HG02642 (cell line): ENCODE data around the gene RAD51C.
"Not testable (repeated sequence)": the region's sequence is repeated elsewhere in the genome, so short reads cannot be mapped to it uniquely, and the experiment has no call there.

ENCODE experiments used
- ATAC-seq: cut with Tn5 transposase; IDR thresholded peaks from one replicate; pipeline ENCODE4 v1.9.1; 2021; ENCODE audit warnings: mild to moderate bottlenecking; ENCODE audit not compliant: unreplicated experiment, poor library complexity

The RAD51C gene

DNA sequence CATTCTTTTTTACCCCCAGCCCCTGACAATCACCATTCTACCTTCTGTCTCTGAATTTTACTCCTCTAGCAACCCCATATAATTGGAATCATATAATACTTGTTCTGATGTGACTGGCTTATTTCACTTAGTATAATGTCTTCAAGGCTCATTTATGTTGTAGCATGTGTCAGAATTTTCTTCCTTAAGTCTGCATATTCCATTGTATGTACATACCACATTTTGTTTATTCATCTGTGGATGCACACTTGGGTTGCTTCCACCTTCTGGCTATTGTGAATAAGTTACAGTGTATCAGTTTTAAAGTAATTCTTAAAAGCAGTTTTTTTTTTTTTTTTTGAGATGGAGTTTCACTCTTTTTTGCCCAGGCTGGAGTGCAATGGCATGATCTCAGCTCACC, 38.5 kb downstream of the RAD51C start:
- ATAC-seq, result no peak

- ATAC-seq, result no peak
These were observed 41.6 kb downstream of the RAD51C start for GRCh38 chr17:58734040-58734439.

GRCh38 chr17:58734811-58735210, 42.4 kb downstream of the RAD51C start:
- ATAC-seq, result no peak

DNA sequence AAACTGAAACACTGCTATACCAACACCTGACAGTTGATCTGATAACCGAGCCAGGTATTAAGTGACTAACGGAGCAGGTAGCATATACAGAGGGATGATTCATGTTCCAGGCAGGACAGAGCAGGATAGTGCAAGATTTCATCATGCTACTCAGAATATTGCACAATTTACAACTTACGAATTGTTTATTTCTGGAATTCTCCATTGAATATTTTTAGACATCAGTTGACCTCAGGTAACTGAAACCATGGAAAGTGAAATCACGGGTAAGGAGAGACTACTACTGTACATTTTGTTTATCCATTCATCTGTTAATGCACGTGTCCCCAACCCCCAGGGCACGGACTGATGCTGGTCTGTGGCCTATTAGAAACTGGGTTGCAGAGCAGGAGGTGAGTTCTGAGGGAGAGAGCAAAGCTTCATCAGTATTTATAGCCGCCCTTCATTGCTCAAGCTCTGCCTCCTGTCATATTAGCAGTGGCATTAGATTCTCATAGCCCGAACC, 48.8 kb downstream of the RAD51C start:
- no peak for ATAC-seq

DNA sequence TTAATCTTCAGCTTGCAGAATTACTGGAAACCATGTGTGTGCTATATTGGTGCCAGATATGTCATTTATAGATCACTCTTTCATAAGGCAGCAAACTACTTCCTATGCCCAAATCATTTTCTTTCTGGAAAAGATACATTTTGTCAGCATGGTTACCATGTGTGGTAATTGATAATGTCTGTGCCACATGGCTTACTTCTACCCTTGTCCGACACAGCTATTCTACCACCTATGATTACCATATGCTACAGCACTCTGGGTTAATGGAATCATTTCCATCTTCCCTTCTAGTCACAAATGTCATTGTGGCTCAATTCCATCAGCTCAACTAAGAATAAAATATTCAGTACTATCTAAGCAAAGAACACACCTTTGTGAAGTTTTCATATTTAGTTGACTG, 55.3 kb downstream of the RAD51C start:
- no peak for ATAC-seq

GRCh38 chr17:58749627-58750026, 57.2 kb downstream of the RAD51C start:
- ATAC-seq, result not testable (repeated sequence)

GRCh38 chr17:58753026-58753425, 60.6 kb downstream of the RAD51C start:
- ATAC-seq, result no peak

DNA sequence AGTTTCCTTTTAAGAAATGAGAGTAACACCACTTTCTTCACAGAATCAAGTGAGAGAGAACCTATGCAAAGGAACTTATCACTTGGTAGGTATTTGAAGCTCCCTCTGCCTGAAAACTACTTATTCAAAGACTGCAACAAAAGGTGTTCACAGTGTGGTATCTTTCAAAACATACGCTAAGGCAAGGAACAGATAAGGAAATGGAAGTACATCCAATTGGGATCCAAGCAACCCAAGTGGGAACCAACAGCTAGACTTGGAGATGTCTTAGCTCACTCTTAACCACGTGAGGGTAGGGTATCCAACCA, 62.8 kb downstream of the RAD51C start:
- no peak for ATAC-seq

DNA sequence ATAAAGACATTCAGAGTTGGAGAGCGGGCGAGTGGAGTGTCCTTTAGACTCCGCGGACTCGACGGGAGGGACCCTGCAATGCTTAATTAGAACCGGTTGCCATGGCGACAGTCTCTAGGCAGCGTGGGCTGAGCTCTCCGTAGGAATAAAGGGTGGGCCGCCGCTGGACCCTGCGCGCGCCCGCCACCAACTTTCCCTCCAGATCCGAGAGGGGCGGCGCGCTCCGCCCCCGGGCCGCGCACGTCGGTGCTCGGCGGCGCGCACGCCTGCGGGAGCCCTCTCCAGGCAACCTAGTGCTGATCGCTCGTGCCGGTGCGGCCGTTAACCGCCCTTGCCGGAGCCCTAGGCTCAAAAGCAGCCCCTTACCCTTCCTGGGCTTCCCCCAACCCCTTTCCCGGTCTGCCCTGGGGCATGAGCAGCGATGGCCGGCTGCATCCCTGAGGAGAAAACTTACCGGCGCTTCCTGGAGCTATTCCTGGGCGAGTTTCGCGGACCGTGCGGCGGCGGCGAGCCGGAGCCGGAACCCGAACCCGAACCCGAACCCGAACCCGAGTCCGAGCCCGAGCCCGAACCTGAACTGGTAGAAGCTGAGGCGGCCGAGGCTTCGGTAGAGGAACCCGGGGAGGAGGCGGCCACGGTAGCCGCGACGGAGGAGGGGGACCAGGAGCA, 63.3 kb downstream of the RAD51C start, which contains the start of gene PPM1E:
TSS of gene PPM1E (plus strand) at position 278 of the 669 bp plus-strand sequence.
- peak; percentile 68 for ATAC-seq

DNA sequence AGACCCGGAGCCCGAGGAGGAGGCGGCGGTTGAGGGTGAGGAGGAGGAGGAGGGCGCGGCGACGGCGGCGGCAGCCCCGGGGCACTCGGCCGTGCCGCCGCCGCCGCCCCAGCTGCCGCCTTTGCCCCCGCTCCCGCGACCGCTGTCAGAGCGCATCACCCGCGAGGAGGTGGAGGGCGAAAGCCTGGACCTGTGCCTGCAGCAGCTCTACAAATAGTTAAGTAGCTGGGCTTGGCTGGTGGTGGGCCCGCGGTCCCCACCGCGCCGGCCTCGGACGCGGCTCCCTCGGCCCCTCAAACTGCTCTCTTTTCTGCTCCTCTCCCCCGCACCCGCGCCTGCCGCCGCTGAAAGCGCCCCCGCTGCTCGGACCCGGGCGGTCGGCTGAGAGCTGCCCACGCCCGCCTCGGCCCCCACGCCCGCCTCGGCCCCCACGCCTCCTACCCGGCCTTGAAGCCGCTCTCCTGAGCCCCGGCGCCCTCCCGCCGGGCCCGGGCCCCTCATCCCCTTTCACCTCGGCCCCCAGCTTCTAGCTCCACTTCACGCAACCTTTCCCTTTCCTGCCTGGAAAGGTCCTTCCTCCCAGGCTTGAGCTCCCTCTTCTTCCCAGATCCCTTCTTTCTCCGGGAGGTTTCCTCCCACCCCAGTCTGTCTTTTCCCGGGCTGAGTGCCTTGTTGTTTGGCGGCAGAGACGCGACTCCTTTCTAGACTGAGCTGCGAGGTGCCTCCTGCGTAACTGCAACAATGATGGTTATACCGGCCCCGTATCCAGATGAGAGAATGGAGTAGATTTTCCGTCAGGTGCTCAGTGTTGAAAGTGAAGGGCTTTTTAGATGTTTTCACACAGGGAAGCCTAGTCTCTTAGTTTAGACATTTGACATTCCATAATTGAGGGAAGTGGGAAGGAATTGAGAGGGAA, 64.1 kb downstream of the RAD51C start:
- no peak for ATAC-seq

DNA sequence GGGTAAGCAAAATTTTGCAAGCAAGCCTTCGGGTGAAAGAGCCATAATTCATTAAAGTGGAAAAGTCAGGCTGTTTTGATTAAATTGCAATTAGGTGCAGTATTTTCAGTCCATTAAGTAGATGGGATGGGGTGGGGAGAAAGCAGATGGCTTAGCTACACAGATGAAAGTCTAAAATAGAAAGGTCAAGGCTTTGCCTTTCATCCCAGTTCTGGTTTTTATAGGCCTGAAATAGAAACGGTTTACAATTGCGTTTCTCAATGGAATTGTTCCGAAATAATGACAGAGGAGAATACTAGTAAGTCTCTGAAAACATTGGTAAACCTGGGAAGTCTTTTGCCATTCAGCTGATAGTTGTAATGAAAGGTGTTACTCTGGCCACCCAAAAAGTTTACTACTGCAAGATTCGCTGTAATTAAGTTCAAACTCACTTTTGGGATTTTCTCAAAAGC, 64.8 kb downstream of the RAD51C start:
- ATAC-seq, result no peak

DNA sequence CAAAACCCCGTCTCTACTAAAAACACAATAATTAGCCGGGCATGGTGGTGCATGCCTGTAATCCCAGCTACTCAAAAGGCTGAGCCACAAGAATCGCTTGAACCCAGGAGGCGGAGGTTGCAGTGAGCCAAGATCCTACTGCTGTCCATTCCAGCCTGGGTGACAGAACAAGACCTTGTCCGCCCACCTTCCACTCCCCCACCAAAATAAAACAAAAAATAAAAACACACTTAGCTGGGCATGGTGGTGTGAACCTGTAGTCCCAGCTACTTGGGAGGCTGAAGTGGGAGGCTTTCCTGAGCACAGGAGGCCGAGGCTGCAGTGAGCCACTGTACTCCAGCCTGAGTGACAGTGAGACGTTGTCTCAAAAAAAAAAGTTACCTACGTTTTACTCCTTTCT, 66.5 kb downstream of the RAD51C start:
- no peak for ATAC-seq

DNA sequence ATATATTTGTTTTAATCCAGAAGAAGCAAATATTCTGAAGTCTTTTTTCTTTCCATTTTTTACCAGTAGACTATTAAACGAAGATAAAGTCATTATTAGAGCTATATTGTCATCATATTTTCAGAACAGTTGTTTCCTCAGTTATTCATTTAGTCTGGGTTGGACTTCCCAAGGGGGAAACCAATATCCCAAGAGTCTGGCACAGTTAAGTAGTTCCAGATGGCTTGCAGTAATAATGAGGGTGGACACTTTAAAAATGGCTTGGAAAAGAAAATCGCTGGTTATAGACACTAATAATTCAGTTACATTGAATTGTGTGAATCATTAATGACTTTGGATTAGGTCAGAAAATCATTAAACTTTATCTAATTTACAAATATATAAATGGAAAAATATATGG, 67.1 kb downstream of the RAD51C start:
- no peak for ATAC-seq

GRCh38 chr17:58760248-58760647, 67.8 kb downstream of the RAD51C start:
- ATAC-seq, result no peak

GRCh38 chr17:58763263-58763662, 70.9 kb downstream of the RAD51C start:
- ATAC-seq, result no peak

- no peak for ATAC-seq
These were observed 72.0 kb downstream of the RAD51C start for GRCh38 chr17:58764373-58764772.

- ATAC-seq, result not testable (repeated sequence)
These were observed 86.1 kb downstream of the RAD51C start for GRCh38 chr17:58778482-58778881.

- ATAC-seq, result no peak
These were observed 87.0 kb downstream of the RAD51C start for GRCh38 chr17:58779446-58779845.

GRCh38 chr17:58783380-58783779, 91.0 kb downstream of the RAD51C start:
- ATAC-seq, result no peak

- ATAC-seq, result no peak
These were observed 92.7 kb downstream of the RAD51C start for GRCh38 chr17:58785097-58785496.
